IMR-90 (cell line): ENCODE measurements around the gene P2RY14. TPM values are rescaled to one million over a fixed set of nuclear protein-coding genes. Genes with fewer than 3 reads are reported as not detected.

Experiments
- ATAC-seq: fragments of 200-7000 bp; cut with Tn5 transposase; 2 replicates; pipeline ENCODE4 v1.9.1; 2020; ENCODE audit warnings: low read depth, mild to moderate bottlenecking, moderate library complexity
- BruUV-seq: library from RNA; stranded (reverse); fragments of 400-500 nt; replicated peaks from 2 replicates; lab custom pipeline; 2021; lab: Mats Ljungman, UMichigan
- CTCF ChIA-PET: fragments of 300-600 bp; formaldehyde crosslinking; extraction: SDS; loops from one replicate; lab custom pipeline; 2021; ENCODE audit warnings: antibody characterized with exemption; lab: Yijun Ruan, JAX
- POLR2A ChIA-PET: fragments of 300-600 bp; sonication (Branson Sonifier 250); formaldehyde crosslinking; loops from one replicate; lab custom pipeline; 2022; ENCODE audit warnings: antibody characterized with exemption; ENCODE audit not compliant: unreplicated experiment; lab: Charles Lee
- DNase-seq: peaks from one replicate; pipeline ENCODE4 v3.0.0; 2013
- H2AFZ ChIP-seq: replicated peaks from 2 replicates; pipeline ENCODE3; 2013; ENCODE audit warnings: low read length, mild to moderate bottlenecking; ENCODE audit not compliant: poor library complexity
- H2AK5ac ChIP-seq: 2 replicates; pipeline ENCODE4 v1.6.1; 2013; ENCODE audit warnings: low read depth, low read length, inconsistent platforms
- H2AK9ac ChIP-seq: replicated peaks from 2 replicates; pipeline ENCODE3; 2013; ENCODE audit warnings: mild to moderate bottlenecking, low read depth, low read length, moderate library complexity; ENCODE audit not compliant: poor library complexity
- H2BK120ac ChIP-seq: 2 replicates; pipeline ENCODE4 v1.6.1; 2013; ENCODE audit warnings: low read depth, low read length, inconsistent platforms
- H2BK15ac ChIP-seq: 3 replicates; pipeline ENCODE4 v1.6.1; 2013; ENCODE audit warnings: low read depth, low read length, inconsistent platforms
- H2BK20ac ChIP-seq: 2 replicates; pipeline ENCODE4 v1.6.1; 2013; ENCODE audit warnings: low read depth, mild to moderate bottlenecking, inconsistent platforms, low read length, moderate library complexity
- H2BK5ac ChIP-seq: 2 replicates; pipeline ENCODE4 v1.6.1; 2013; ENCODE audit warnings: mild to moderate bottlenecking, low read depth, low read length, inconsistent platforms; ENCODE audit not compliant: poor library complexity, severe bottlenecking
- H3K14ac ChIP-seq: replicated peaks from 2 replicates; pipeline ENCODE4 v1.6.1; 2013; ENCODE audit warnings: low read depth, low read length, inconsistent platforms
- H3K18ac ChIP-seq: 2 replicates; pipeline ENCODE4 v1.6.1; 2013; ENCODE audit warnings: low read depth, low read length, control low read depth
- H3K23ac ChIP-seq: 2 replicates; pipeline ENCODE4 v1.6.1; 2013; ENCODE audit warnings: low read depth, low read length, inconsistent platforms
- H3K27ac ChIP-seq: 2 replicates; pipeline ENCODE4 v1.5.1; 2013; ENCODE audit warnings: mild to moderate bottlenecking, control low read depth, low read length; ENCODE audit not compliant: insufficient read depth
- H3K27me3 ChIP-seq: 2 replicates; pipeline ENCODE4 v1.6.1; 2013; ENCODE audit warnings: low read length; ENCODE audit not compliant: control insufficient read depth, insufficient read depth
- H3K36me3 ChIP-seq: 2 replicates; pipeline ENCODE4 v1.6.1; 2013; ENCODE audit warnings: low read length, mixed read lengths; ENCODE audit not compliant: control insufficient read depth, insufficient read depth
- H3K4ac ChIP-seq: 2 replicates; pipeline ENCODE4 v1.6.1; 2013; ENCODE audit warnings: low read depth, low read length, inconsistent platforms
- H3K4me1 ChIP-seq: 2 replicates; pipeline ENCODE4 v1.6.1; 2013; ENCODE audit warnings: low read length, mixed read lengths; ENCODE audit not compliant: control insufficient read depth, insufficient read depth
- H3K4me2 ChIP-seq: 2 replicates; pipeline ENCODE4 v1.6.1; 2013; ENCODE audit warnings: low read depth, mild to moderate bottlenecking, control low read depth, low read length, moderate library complexity
- H3K4me3 ChIP-seq: 2 replicates; pipeline ENCODE4 v1.5.1; 2013; ENCODE audit warnings: low read depth, mild to moderate bottlenecking, control low read depth, low read length, moderate library complexity; ENCODE audit not compliant: insufficient read depth
- H3K56ac ChIP-seq: 2 replicates; pipeline ENCODE4 v1.6.1; 2013; ENCODE audit warnings: low read length, inconsistent platforms; ENCODE audit not compliant: insufficient read depth; ENCODE audit errors: extremely low read depth
- H3K79me1 ChIP-seq, 2 experiments: 2 replicates each; pipeline ENCODE4 v1.6.1; 2013; ENCODE audit warnings: low read length in 2 of 2, inconsistent platforms in 1 of 2, low read depth in 1 of 2
- H3K9ac ChIP-seq: 2 replicates; pipeline ENCODE4 v1.6.1; 2013; ENCODE audit warnings: low read depth, low read length, control low read depth
- H3K9me1 ChIP-seq: 2 replicates; pipeline ENCODE4 v1.6.1; 2013; ENCODE audit warnings: low read length, inconsistent platforms; ENCODE audit not compliant: insufficient read depth
- H3K9me3 ChIP-seq: 2 replicates; pipeline ENCODE4 v1.6.1; 2013; ENCODE audit warnings: low read length; ENCODE audit not compliant: control insufficient read depth, insufficient read depth
- H4K20me1 ChIP-seq: 2 replicates; pipeline ENCODE4 v1.6.1; 2013; ENCODE audit warnings: low read length, inconsistent platforms; ENCODE audit not compliant: insufficient read depth
- H4K5ac ChIP-seq: 2 replicates; pipeline ENCODE4 v1.6.1; 2013; ENCODE audit warnings: mild to moderate bottlenecking, low read depth, low read length, control low read depth
- H4K8ac ChIP-seq, 2 experiments: 2 replicates each; pipeline ENCODE4 v1.6.1; 2013; ENCODE audit warnings: low read depth in 2 of 2, low read length in 2 of 2, control low read depth in 1 of 2, inconsistent platforms in 1 of 2
- H4K91ac ChIP-seq: 2 replicates; pipeline ENCODE4 v1.6.1; 2013; ENCODE audit warnings: low read depth, low read length, inconsistent platforms; ENCODE audit not compliant: insufficient read depth
- CEBPB ChIP-seq: IDR thresholded peaks from 2 replicates; pipeline ENCODE4 v1.6.1; 2012; ENCODE audit warnings: low read depth, low read length, improper control_type of control experiment
- CHD1 ChIP-seq: IDR thresholded peaks from 2 replicates; pipeline ENCODE4 v1.6.1; 2012; ENCODE audit warnings: low read depth, low read length, improper control_type of control experiment
- MAZ ChIP-seq: IDR thresholded peaks from 2 replicates; pipeline ENCODE4 v1.6.1; 2012; ENCODE audit warnings: low read depth, mild to moderate bottlenecking, low read length, improper control_type of control experiment, moderate library complexity, borderline replicate concordance
- MXI1 ChIP-seq: IDR thresholded peaks from 2 replicates; pipeline ENCODE4 v1.6.1; 2012; ENCODE audit warnings: low read depth, mild to moderate bottlenecking, low read length, moderate library complexity, borderline replicate concordance
- POLR2A ChIP-seq: IDR thresholded peaks from 2 replicates; pipeline ENCODE4 v1.6.1; 2012; ENCODE audit warnings: mild to moderate bottlenecking, low read depth, low read length
- RAD21 ChIP-seq: IDR thresholded peaks from 2 replicates; pipeline ENCODE4 v1.6.1; 2012; ENCODE audit warnings: low read length, improper control_type of control experiment
- RCOR1 ChIP-seq: IDR thresholded peaks from 2 replicates; pipeline ENCODE4 v1.6.1; 2012; ENCODE audit warnings: mild to moderate bottlenecking, low read length, improper control_type of control experiment; ENCODE audit not compliant: insufficient replicate concordance
- RFX5 ChIP-seq: IDR thresholded peaks from 2 replicates; pipeline ENCODE4 v1.8.0; 2012; ENCODE audit warnings: low read depth, mild to moderate bottlenecking, low read length, moderate library complexity
- SMC3 ChIP-seq: fragments of 150-350 bp; IDR thresholded peaks from 2 replicates; pipeline ENCODE4 v1.6.1; 2016; ENCODE audit warnings: low read depth, mild to moderate bottlenecking, antibody characterized with exemption, low read length, moderate library complexity
- WGBS, 2 experiments: methylation state at CpG; one replicate each; pipeline versions ENCODE4 v1.1.5 to v1.1.7; 2013; ENCODE audit warnings: missing lambda C conversion rate in 2 of 2; ENCODE audit not compliant: insufficient read length in 1 of 2; ENCODE audit errors: extremely low coverage in 2 of 2; 5-methylcytosine and 5-hydroxymethylcytosine counted together
- dilution Hi-C: fragments of 300-500 bp; cut with HindIII; formaldehyde crosslinking; loops from one replicate; pipeline ENCODE4 v1.14.3; 2018; ENCODE audit warnings: low sequenced_read_pairs; ENCODE audit not compliant: unreplicated experiment
- in situ Hi-C: fragments of 300-500 bp; cut with MboI; formaldehyde crosslinking; loops from 3 replicates; pipeline ENCODE4 v1.14.3; 2019; ENCODE audit warnings: low sequenced_read_pairs, inconsistent platforms, mixed read lengths
- intact Hi-C: fragments of 100-400 bp; cut with micrococcal nuclease; formaldehyde crosslinking; loops from 2 replicates; pipeline ENCODE4 v1.10.0; 2022
- polyA plus RNA-seq, 3 experiments: library from polyadenylated mRNA; depleted of rRNA; stranded (reverse); fragments of >200 nt; gene quantifications; 2 replicates each; pipeline ENCODE4 v1.2.3, GENCODE V29; 2012; ENCODE audit warnings: low replicate concordance in 1 of 3
- total RNA-seq: library from RNA; depleted of rRNA; stranded (reverse); fragments of >200 nt; gene quantifications from 2 replicates; pipeline ENCODE4 v1.2.3, GENCODE V29; 2012
- TF ChIP-seq, protein P1 (sequence below): conservative IDR thresholded peaks from 2 replicates; pipeline ENCODE4 v1.5.1; 2012; ENCODE audit warnings: mild to moderate bottlenecking, low read depth, low read length, improper control_type of control experiment

The P2RY14 gene
- total and polyA plus RNA-seq, 2 of the 4 experiments (the other 2 are of a cell fraction): not detected

DNA sequence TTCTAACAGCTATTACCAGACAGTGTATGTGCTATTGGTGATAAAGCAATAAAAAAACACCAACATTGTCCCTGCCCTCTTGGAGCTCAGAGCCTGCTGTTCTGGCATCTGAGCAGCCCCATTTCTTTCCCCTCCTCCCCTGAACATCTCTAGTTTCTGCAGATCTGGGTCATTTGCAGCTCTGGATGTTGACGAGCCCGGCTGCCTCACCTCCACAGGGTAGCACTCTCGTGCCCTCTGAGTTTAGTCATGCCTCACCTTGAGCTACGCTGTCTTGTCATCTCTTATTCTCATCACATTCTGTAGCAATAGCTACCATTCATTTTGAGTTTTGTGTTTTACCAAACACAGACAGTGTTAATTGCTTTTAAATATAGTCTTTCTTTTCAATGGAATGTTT is 45.4 kb downstream of the P2RY14 start:
- DNase-seq: no peak
- dilution Hi-C loops (no loop called here), in situ Hi-C loops (no loop called here), intact Hi-C loops (no loop called here)
- H2BK15ac ChIP-seq: no peak overlapping the region; the same call in 2 of the 3 replicates
- H3K27ac ChIP-seq: no peak overlapping the region
- TF ChIP-seq CHD1 (no peak), MXI1 (no peak), RAD21 (no peak), RCOR1 (no peak), MAZ (no peak), POLR2A (no peak), CEBPB (no peak), SMC3 (no peak), RFX5 (no peak)
- TF ChIP-seq, protein P1, sequence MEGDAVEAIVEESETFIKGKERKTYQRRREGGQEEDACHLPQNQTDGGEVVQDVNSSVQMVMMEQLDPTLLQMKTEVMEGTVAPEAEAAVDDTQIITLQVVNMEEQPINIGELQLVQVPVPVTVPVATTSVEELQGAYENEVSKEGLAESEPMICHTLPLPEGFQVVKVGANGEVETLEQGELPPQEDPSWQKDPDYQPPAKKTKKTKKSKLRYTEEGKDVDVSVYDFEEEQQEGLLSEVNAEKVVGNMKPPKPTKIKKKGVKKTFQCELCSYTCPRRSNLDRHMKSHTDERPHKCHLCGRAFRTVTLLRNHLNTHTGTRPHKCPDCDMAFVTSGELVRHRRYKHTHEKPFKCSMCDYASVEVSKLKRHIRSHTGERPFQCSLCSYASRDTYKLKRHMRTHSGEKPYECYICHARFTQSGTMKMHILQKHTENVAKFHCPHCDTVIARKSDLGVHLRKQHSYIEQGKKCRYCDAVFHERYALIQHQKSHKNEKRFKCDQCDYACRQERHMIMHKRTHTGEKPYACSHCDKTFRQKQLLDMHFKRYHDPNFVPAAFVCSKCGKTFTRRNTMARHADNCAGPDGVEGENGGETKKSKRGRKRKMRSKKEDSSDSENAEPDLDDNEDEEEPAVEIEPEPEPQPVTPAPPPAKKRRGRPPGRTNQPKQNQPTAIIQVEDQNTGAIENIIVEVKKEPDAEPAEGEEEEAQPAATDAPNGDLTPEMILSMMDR: no peak
- no TSS peak for BruUV-seq
- H3K79me1 ChIP-seq: no peaks in the 10 kb centered on the region
- no peak overlapping the region for H4K5ac ChIP-seq
- H3K9me1 ChIP-seq: no peaks in the 10 kb centered on the region
- no peak overlapping the region for H2BK20ac ChIP-seq
- H2AK9ac ChIP-seq: no peak overlapping the region
- H3K4ac ChIP-seq: no peak overlapping the region
- WGBS, 2 experiments: no CpG with 5 or more reads among the region's 4 CpGs
- H4K8ac ChIP-seq: no peak overlapping the region
- no peaks in the 10 kb centered on the region for H3K36me3 ChIP-seq
- no peak overlapping the region for H3K9ac ChIP-seq
- no peak overlapping the region for H3K23ac ChIP-seq
- no peak overlapping the region for H3K56ac ChIP-seq
- no peak overlapping the region for H2BK5ac ChIP-seq
- H3K4me3 ChIP-seq: no peak overlapping the region
- H2AK5ac ChIP-seq: peak overlapping the region; percentile 58; the same call in 1 of the 2 replicates
- H3K14ac ChIP-seq: no peak overlapping the region
- H4K91ac ChIP-seq: no peak overlapping the region
- no peaks in the 10 kb centered on the region for H3K9me3 ChIP-seq
- H2BK120ac ChIP-seq: no peak overlapping the region
- ChIA-PET CTCF (interaction anchor here (0.9 to 1.0 kb wide), 2 partner anchors 46 to 49 kb away, joined by 3 to 4 read pairs; partner anchors contain the start of gene P2RY14), POLR2A (no interaction called here)
- no peak overlapping the region for H2AFZ ChIP-seq
- H3K4me1 ChIP-seq: peaks cover 9% of the 10 kb centered on the region
- ATAC-seq: no peak
- H4K20me1 ChIP-seq: no peaks in the 10 kb centered on the region
- H3K27me3 ChIP-seq: no peaks in the 10 kb centered on the region
- H3K4me2 ChIP-seq: no peak overlapping the region
- H3K18ac ChIP-seq: no peak overlapping the region
